IPS DF 4.7 (cell line): ENCODE data around the gene RTP3.
"Not testable (repeated sequence)": the region's sequence is repeated elsewhere in the genome, so short reads cannot be mapped to it uniquely, and the experiment has no call there.

Experiments
- DNase-seq: peaks from one replicate; pipeline ENCODE4 v3.0.0-alpha.2; 2013; ENCODE audit warnings: low spot score; ENCODE audit errors: extremely low read depth

The RTP3 gene

DNA sequence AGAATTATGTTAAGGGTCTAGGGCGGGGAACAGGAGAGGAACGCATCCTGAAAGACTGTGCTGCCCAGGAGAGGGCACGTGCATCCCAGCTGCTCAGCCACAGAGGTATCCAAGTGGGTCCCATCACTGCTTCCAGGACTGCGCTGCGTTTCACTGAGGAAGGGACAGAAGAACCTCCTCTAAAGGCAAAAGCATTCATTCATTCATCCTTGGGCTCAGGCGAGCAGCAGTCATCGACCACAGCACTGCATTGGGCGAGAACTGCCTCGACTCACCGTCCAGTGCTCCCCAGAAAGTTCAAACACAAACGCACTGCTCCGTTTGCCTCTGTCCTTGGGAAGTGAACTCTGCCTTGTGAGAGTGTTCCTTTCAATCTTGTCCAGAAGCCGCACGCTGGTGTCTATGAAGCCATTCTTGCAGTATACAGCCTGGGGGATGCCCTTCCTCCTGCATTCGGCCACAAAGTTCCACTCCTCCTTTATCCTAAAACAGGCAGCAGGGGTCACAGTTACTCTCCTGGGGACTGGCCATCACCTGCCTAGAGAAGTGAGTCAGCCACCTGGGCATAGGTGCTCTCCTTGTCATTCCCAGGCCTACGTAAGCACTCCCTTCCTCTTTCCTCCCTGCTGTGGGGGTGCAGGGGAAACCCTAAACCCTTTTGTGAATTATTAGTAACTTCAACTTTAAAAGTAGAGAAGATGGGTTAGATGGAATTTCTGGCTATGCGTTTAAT is 47.2 kb downstream of the RTP3 start:
- no peak for DNase-seq

DNA sequence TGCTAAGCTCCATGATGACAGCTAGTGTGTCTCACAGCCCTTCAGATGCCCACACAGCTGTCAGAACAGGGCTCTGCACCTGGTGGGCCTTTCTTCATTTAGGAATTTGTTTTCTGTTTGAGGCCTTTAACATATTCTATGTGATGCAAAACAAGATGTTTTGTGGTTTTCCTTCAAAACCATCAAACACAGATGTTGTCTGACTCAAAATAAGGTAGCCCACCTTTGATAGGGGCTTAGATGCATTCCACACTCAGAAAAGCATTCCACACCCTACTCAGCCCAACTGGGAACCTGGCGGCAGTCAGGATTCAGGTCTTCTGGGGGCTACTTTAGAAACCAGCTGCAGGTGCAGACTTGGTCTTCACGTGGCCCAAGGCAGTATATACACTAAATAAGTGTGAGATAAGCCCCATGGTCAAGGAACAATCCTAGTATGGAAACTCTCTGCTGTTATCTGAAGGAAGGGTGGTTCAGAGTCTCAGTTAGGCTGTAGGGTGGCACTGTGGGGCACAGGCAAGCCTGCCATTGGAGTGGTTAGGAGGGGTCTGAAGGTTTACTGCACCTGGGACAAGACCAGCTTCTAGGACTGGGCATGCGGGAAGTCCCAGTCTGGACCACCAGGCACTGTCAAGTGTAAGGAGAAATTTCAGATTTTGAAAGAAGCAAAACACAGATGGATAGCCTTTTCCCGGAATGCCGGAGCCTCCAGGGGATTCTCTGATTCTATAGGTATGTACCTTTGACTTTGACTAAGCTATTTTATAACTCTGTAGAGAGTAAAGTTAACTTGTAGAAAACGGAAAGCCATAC is 48.2 kb downstream of the RTP3 start:
- no peak for DNase-seq

GRCh38 chr3:46546896-46547440 is 49.2 kb downstream of the RTP3 start:
- no peak for DNase-seq

DNA sequence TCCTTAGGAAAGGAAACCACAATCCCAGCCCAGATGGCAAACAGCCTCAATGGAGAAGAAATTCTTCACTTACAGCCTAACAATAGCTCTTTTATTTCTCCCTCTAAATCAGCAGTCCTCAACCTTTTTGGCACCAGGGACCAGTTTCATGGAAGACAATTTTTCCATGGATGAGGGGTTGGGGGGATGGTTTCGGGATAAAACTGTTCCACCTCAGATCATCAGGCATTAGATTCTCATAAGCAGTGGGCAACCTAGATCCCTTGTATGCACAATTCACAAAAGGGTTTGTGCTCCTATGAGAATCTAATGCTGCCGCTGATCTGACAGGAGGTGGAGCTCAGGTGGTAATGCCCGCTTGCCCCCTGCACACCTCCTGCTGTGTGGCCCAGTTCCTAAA is 50.8 kb downstream of the RTP3 start:
- DNase-seq, result not testable (repeated sequence)

DNA sequence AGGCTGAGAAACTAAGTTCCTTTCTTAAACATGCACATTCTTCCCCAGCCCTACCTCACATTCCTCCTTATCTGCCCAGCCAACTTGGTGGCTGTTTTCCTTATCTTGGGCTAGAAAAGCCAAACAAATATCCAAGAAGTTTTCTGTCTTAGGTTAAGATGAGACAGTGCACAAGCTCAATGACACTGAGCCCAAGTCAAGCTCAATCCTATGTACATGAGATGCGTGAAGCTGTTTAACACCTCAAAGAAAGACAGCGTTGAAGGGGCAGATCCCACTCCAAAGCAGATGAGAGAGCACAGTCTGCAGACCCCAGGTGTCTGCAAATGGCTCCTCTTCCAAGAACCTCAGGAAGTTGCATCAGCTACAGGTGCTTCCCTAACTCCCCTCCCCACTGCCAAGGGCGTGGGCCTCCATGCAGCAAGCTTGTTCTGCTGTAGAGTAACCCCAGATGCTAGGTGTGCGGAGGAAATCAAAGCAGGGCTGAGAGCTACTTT is 51.7 kb downstream of the RTP3 start:
- no peak for DNase-seq

GRCh38 chr3:46549989-46550388 is 52.2 kb downstream of the RTP3 start:
- DNase-seq, result no peak
